Endothelial cell of umbilical vein (primary cell): Measurements from ENCODE around the gene RTN3. TPM values are rescaled to one million over a fixed set of nuclear protein-coding genes. Genes with fewer than 3 reads are reported as not detected.

Experiments used
- BruUV-seq: library from RNA; stranded (reverse); fragments of 400-500 nt; replicated peaks from 2 replicates; lab custom pipeline; 2021; lab: Mats Ljungman, UMichigan
- CTCF ChIA-PET: fragments of 300-600, 350-600 bp; sonication (Branson Sonifier 250); formaldehyde crosslinking; loops from one replicate; lab custom pipeline; 2021; ENCODE audit warnings: antibody characterized with exemption, inconsistent platforms; lab: Charles Lee
- POLR2A ChIA-PET: fragments of 300-600, 350-600 bp; sonication (Branson Sonifier 250); formaldehyde crosslinking; loops from one replicate; lab custom pipeline; 2021; ENCODE audit warnings: antibody characterized with exemption, inconsistent platforms; lab: Charles Lee
- DNase-seq: peaks from one replicate; pipeline ENCODE4 v3.0.0-alpha.2; 2011; ENCODE audit warnings: low read depth, low spot score
- FAIRE-seq: peaks from 2 replicates; lab custom pipeline; 2011; peaks lifted over from hg19 to GRCh38; lab: Jason Lieb, UNC
- H2AFZ ChIP-seq: 2 replicates; pipeline ENCODE4 v1.6.0; 2012; ENCODE audit warnings: low read depth, low read length, control low read depth, inconsistent platforms
- H3K27ac ChIP-seq: 2 replicates; pipeline ENCODE4 v1.5.1; 2011; ENCODE audit warnings: low read depth, mild to moderate bottlenecking, control low read depth, low read length, moderate library complexity; ENCODE audit not compliant: insufficient read depth
- H3K27me3 ChIP-seq, 2 experiments: 2 replicates each; pipeline versions ENCODE4 v1.6.0 to v1.6.1; 2011; ENCODE audit warnings: low read length in 2 of 2, mixed read lengths in 1 of 2; ENCODE audit not compliant: control insufficient read depth in 2 of 2, insufficient read depth in 2 of 2
- H3K36me3 ChIP-seq, 2 experiments: 2 replicates in 1 of 2; 3 replicates in 1 of 2; pipeline ENCODE4 v1.5.1; 2011; ENCODE audit warnings: low read length in 2 of 2, mild to moderate bottlenecking in 1 of 2, moderate library complexity in 1 of 2; ENCODE audit not compliant: control insufficient read depth in 2 of 2, insufficient read depth in 2 of 2; ENCODE audit errors: extremely low read depth in 1 of 2
- H3K4me1 ChIP-seq: 3 replicates; pipeline ENCODE4 v1.5.1; 2011; ENCODE audit warnings: mild to moderate bottlenecking, low read length; ENCODE audit not compliant: control insufficient read depth, insufficient read depth; ENCODE audit errors: extremely low read depth
- H3K4me2 ChIP-seq: 2 replicates; pipeline ENCODE4 v1.6.1; 2011; ENCODE audit warnings: low read length, control low read depth, mixed read lengths; ENCODE audit not compliant: insufficient read depth
- H3K4me3 ChIP-seq, 3 experiments: fragments of 200-600 bp in 1 of 3; sonication (generic), shearing (Covaris generic) in 1 of 3; replicated peaks in 1 of 3; 2 replicates each; pipeline ENCODE4 v1.5.1; 2011 to 2016; ENCODE audit warnings: control low read depth in 3 of 3, low read length in 3 of 3, mild to moderate bottlenecking in 2 of 3, inconsistent platforms in 1 of 3, low read depth in 1 of 3, moderate library complexity in 1 of 3; ENCODE audit not compliant: insufficient read depth in 1 of 3
- H3K79me2 ChIP-seq: 2 replicates; pipeline ENCODE4 v1.6.0; 2012; ENCODE audit warnings: low read length, inconsistent platforms; ENCODE audit not compliant: control insufficient read depth, insufficient read depth
- H3K9ac ChIP-seq: replicated peaks from 2 replicates; pipeline ENCODE3; 2011; ENCODE audit warnings: low read length, control low read depth; ENCODE audit not compliant: insufficient read depth; ENCODE audit errors: extremely low read depth
- H3K9me1 ChIP-seq: replicated peaks from 3 replicates; pipeline ENCODE4 v1.6.0; 2011; ENCODE audit warnings: mild to moderate bottlenecking, low read length; ENCODE audit not compliant: control insufficient read depth, insufficient read depth; ENCODE audit errors: extremely low read depth
- H3K9me3 ChIP-seq: replicated peaks from 2 replicates; pipeline ENCODE4 v1.5.1; 2012; ENCODE audit warnings: low read length, inconsistent platforms; ENCODE audit not compliant: control insufficient read depth, insufficient read depth
- H4K20me1 ChIP-seq: replicated peaks from 2 replicates; pipeline ENCODE3; 2011; ENCODE audit warnings: mild to moderate bottlenecking, low read length; ENCODE audit not compliant: control insufficient read depth, insufficient read depth; ENCODE audit errors: extremely low read depth
- EZH2 ChIP-seq: IDR thresholded peaks from 2 replicates; pipeline ENCODE4 v1.6.1; 2012; ENCODE audit warnings: borderline replicate concordance, low read depth, mild to moderate bottlenecking, moderate library complexity, low read length, inconsistent platforms; ENCODE audit not compliant: severe bottlenecking
- FOS ChIP-seq: IDR thresholded peaks from 2 replicates; pipeline ENCODE4 v1.6.1; 2011; ENCODE audit warnings: mild to moderate bottlenecking, low read length, moderate library complexity, borderline replicate concordance; ENCODE audit not compliant: insufficient read depth
- GATA2 ChIP-seq: IDR thresholded peaks from 2 replicates; pipeline ENCODE4 v1.7.0; 2011; ENCODE audit warnings: low read depth, mild to moderate bottlenecking, moderate library complexity, mixed read lengths, low read length; ENCODE audit not compliant: insufficient read length, insufficient read depth
- MYC ChIP-seq: IDR thresholded peaks from one replicate; pipeline ENCODE4 v1.6.1; 2011; ENCODE audit warnings: mild to moderate bottlenecking, low read depth, low read length
- POLR2A ChIP-seq: IDR thresholded peaks from 2 replicates; pipeline ENCODE4 v1.6.1; 2012; ENCODE audit warnings: low read depth, mild to moderate bottlenecking, control low read depth, low read length
- POLR2AphosphoS5 ChIP-seq: IDR thresholded peaks from 2 replicates; pipeline ENCODE4 v1.6.1; 2012; ENCODE audit warnings: low read depth, mild to moderate bottlenecking, control low read depth, low read length, moderate library complexity; ENCODE audit not compliant: insufficient read depth
- dilution Hi-C: fragments of 300-500 bp; cut with MboI; formaldehyde crosslinking; loops from one replicate; pipeline ENCODE4 v1.15.0; 2019; ENCODE audit warnings: low sequenced_read_pairs; ENCODE audit not compliant: extremely low pct_ligation_motif_present
- intact Hi-C: fragments of 100-400 bp; cut with micrococcal nuclease; formaldehyde crosslinking; loops from one replicate; pipeline ENCODE4 v1.10.0; 2022
- polyA plus RNA-seq, 4 experiments: library from polyadenylated mRNA; depleted of rRNA in 3 of 4; stranded (reverse) in 3 of 4; unstranded in 1 of 4; fragments of >200 nt; gene quantifications; 2 replicates each; pipeline versions ENCODE4 v1.2.1 to v1.2.3, GENCODE V29; 2011 to 2012; ENCODE audit warnings: missing spikeins in 1 of 4
- total RNA-seq: library from RNA; stranded (reverse); gene quantifications from 2 replicates; pipeline ENCODE4 v1.2.3, GENCODE V29; 2021
- TF ChIP-seq, protein P1 (sequence below), 2 donors: IDR thresholded peaks; 1 replicate in 1 of 2; 2 replicates in 1 of 2; pipeline ENCODE4 v1.5.1; 2011; ENCODE audit warnings: low read length in 2 of 2, mild to moderate bottlenecking in 2 of 2, moderate library complexity in 2 of 2, control low read depth in 1 of 2, inconsistent platforms in 1 of 2, low read depth in 1 of 2; ENCODE audit not compliant: insufficient read depth in 1 of 2; ENCODE audit errors: extremely low read depth in 1 of 2
- TF ChIP-seq, protein P2 (sequence below): IDR thresholded peaks from 2 replicates; pipeline ENCODE4 v1.6.1; 2011; ENCODE audit not compliant: insufficient read depth, insufficient read length

The RTN3 gene
- total and polyA plus RNA-seq, 2 donors (not counting 3 experiments of a cell fraction or from before 2014, with no cell fraction given) = 90.6 to 112 TPM

DNA sequence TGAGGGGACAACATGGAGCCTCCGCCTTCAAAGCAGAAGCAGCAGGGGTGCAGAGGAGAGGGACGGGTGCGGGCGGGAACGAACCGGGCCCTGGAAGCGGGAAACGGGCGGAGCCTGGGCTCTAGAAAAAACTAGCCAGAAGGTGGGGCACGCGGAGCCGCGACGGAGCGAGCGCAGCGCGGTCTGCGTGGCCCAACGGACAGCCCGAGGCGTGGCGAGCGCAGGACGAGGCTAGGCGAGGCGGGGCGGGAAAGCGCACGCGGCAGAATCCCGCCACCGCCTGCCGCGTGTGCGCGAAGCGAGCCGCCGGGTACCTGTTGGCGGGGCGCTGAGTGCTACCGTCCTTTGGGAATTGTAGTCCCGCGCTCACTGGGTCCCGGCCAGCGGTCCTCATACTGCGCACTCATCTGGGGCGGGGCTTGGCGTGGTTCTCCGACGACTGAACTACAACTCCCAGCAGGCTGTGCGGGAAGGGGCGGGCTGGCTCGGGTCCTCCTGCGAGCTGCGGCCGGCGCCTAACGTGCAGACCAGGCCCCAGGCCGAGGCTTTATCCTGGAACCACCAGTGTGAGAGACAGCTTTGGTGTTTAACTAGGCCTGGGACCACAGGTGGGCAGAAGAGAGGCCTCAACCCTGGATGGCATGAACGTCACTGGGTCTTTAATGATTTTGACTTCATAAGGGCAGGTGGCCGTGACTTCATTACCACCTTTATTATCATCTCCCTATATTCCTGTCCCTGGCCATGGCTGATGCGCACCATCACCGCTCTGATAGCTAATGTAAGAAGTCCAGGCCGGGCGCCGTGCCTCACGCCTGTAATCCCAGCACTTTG is 9.8 kb upstream of the RTN3 start, which contains the start of gene ATL3:
Gene ATL3 (minus strand): TSS at position 55 of the 834 bp plus-strand sequence. CDS start 41 bp downstream, at position 14.
- no TSS peak for BruUV-seq

More for the DNA sequence above, 9.8 kb upstream of the RTN3 start, which contains the start of gene ATL3:
- dilution Hi-C loops = no loop called here
- Histone ChIP-seq H3K4me1 (peaks cover 15% of the 10 kb centered on the region), H3K4me3 (peak within 1 kb of the TSS; percentile 73 to 96 (median 76)), H3K4me2 (peak within 1 kb of the TSS; percentile 99), H3K79me2 (peaks cover 40% of the 10 kb centered on the region), H3K9me1 (no peaks in the 10 kb centered on the region), H4K20me1 (peaks cover 3% of the 10 kb centered on the region), H3K27ac (peak within 1 kb of the TSS; percentile 65), H3K36me3 (no peaks in the 10 kb centered on the region), H3K9me3 (no peaks in the 10 kb centered on the region), H3K27me3 (no peaks in the 10 kb centered on the region), H3K9ac (peak within 1 kb of the TSS; percentile 83), H2AFZ (peak within 1 kb of the TSS; percentile 71)
- peak; percentile 92 for FAIRE-seq
- TF ChIP-seq POLR2AphosphoS5 = peak; percentile 98
- TF ChIP-seq, protein P1, sequence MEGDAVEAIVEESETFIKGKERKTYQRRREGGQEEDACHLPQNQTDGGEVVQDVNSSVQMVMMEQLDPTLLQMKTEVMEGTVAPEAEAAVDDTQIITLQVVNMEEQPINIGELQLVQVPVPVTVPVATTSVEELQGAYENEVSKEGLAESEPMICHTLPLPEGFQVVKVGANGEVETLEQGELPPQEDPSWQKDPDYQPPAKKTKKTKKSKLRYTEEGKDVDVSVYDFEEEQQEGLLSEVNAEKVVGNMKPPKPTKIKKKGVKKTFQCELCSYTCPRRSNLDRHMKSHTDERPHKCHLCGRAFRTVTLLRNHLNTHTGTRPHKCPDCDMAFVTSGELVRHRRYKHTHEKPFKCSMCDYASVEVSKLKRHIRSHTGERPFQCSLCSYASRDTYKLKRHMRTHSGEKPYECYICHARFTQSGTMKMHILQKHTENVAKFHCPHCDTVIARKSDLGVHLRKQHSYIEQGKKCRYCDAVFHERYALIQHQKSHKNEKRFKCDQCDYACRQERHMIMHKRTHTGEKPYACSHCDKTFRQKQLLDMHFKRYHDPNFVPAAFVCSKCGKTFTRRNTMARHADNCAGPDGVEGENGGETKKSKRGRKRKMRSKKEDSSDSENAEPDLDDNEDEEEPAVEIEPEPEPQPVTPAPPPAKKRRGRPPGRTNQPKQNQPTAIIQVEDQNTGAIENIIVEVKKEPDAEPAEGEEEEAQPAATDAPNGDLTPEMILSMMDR (IDR thresholded peaks at IDR 0.05; ENCODE audit: extremely low read depth in 1 of 2, insufficient read depth in 1 of 2, low read depth in 1 of 2, low read length in 2 of 2) = peak in 1 of 2 donors; percentile 9
- TF ChIP-seq FOS = no peak
- TF ChIP-seq POLR2A = peak; percentile 88
- peak; percentile 86 for TF ChIP-seq MYC
- TF ChIP-seq, protein P2, sequence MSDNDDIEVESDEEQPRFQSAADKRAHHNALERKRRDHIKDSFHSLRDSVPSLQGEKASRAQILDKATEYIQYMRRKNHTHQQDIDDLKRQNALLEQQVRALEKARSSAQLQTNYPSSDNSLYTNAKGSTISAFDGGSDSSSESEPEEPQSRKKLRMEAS = peak; percentile 93
- no peak for TF ChIP-seq EZH2
- no peak for TF ChIP-seq GATA2
- CTCF ChIA-PET = interaction anchor here (0.8 to 3.7 kb wide), 9 partner anchors 10 to 97 kb away, joined by 3 to 30 read pairs (median 4); partner anchors contain the start of genes RTN3 and ZFTA
- DNase-seq = peak; percentile 97
- intact Hi-C loops = loop anchor here (1.0 kb wide), 2 partner anchors 10 to 67 kb away; partner anchors contain the start of gene RTN3
- POLR2A ChIA-PET = interaction anchor here (2.0 kb wide), 1 partner anchor 10 kb away, joined by 11 read pairs; the partner anchor contains the start of gene RTN3
